Hematopoietic multipotent progenitor cell treated with erythropoietin and hydrocortisone succinate and interleukin-3 and kit ligand, for 17 days (in vitro differentiated cells): Measurements from ENCODE around the gene WDR6.

Source experiments
- DNase-seq: peaks from one replicate; pipeline ENCODE4 v3.0.0-alpha.2; 2015; ENCODE audit warnings: low spot score

WDR6 gene

DNA sequence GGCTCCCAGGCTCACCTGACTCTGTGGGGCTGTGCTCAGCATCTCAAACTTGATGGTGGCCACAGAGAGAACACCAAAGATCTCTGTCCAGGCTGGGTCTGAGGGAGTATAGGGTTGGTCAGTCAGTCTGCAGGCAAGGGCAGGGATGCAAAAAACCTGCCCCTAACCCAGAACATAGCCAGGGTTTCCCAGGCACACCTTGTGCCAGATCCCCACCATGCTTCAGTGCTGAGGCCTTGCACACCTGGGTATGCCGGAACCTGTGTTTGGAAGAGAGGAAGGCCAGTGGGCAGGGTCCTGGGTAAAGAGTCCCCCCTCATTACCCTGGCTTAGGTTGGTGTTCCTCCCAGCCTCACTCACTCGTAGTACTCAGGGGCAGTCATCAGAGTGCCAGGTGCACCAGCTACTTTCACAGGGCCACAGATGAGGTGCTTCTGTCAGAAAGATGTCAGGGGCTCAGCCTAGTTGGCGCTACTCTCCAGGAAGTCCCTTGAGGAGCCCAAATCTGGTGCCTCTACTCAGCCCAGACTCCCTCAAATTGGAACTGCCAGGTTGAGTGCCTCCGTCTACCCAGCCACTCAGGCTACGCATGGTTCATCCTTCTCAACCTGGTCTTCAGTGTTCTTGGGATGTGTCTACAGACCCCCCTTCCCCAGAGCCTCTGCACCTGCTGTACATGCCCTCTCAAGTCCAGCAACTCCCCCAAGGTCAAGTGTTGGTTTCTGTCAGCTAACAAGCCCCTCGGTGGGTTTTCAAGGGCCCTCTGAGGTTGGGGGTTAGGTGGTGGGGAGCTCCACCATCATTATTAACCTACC, 9.4 kb downstream of the WDR6 start:
- DNase-seq = no peak

DNA sequence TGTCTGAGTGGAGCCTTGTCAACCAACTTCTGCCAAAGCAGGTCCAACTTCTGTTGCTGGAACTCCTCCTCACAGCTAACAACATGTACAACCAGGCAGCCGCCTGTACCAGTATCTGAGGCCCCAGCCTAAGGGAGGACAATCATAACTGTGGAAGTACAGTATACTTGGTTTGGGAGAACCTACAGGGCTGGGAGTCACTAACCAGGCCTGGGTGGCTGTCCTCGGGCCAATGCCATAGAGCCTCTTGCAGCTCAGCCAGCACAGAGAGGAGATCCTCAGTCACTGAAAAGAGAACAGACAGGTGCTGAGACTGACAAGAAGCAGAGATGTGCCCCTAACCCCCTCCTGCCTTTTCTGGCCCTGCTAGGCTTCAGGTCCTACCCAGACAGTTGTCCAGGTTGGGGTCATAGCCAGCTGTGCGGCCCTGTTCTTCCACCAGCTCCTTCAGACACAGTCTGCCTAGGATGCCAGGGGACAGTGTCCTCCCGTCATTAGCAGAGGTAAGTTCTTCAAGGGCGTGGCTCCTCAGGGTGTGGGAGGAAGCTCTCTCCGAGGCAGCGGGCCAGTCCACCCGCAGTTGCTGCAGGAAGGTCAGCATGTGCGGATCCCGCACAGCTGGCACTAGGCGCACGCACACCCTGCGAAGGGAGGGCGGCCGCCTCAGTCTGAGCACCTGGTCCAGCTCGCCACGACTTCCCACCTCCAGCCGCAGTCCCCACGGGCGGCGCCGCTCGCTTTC, 10.2 kb downstream of the WDR6 start:
- DNase-seq = peak; percentile 52

DNA sequence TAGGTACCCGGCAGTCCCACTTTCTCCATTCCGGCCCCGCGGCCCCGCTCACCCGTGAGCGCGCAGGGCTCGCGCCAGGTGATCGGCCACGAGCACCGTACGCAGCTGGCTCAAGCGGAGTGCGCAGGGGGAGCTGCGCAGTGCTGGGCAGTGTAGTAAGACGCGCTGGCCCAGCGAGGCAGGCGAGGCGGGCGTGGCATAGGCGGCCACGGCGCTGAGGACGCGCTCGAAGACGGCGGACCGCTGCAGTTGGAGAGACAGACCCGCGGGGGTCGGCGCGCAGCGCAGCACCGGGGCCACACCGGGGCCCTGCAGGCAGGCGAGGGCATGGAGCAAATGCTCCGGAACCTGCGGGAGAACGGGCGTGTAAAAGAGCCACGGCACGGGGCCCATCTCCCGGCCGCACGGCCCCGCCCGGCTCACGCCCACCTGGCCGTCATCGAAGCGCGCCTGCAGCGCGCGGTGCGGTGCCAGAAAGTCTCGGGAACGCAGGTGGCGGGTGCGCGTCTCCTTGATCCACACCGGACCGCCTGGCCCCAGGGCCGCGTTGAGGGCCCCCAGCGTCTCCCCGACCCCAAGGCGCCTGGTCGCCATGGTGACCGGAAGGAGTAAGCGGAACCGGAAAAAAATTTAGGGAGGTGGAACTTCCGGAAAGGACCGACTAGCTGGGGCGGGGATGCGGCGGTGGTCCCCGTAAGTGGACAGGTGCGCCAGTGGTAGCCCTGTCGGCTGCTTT, 10.9 kb downstream of the WDR6 start, which contains the start of gene DALRD3:
Gene DALRD3 (minus strand): TSS at position 610 of the 736 bp plus-strand sequence. CDS start 16 bp downstream, at position 594.
- peak; percentile 64 for DNase-seq

DNA sequence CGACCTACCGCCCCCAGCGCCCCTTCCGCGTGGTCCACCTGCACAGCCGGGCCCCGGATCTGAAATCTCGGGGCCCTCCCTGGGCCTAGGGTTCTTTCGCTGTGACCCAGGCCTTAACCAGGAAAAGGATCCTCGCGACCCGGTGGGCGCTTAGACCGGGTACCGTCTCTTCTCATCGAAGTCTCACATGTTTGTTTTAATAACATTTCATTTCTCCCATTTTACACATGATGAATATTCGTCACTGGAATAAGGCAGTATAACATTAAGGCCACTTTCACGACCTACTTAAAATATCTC, 11.5 kb downstream of the WDR6 start:
- DNase-seq = no peak

DNA sequence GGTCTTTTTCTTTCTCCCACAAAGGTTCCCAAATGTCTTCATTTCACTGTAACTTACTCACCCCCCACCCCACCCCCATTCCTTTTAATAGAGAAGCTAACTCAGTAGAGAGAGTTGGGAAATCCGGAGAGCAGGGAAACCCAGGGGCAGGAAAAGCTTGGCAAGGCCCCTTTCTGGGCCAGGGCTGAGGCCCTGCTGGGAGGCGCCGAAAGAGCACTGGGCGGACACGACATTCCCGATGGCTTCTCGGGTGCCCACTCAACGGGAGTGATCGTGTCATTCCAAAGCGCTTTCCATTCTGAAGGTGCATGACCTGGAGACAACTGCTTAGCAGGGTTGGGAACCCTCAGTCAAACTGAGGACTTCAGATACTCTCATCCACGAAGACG, 12.7 kb downstream of the WDR6 start:
- no peak for DNase-seq

DNA sequence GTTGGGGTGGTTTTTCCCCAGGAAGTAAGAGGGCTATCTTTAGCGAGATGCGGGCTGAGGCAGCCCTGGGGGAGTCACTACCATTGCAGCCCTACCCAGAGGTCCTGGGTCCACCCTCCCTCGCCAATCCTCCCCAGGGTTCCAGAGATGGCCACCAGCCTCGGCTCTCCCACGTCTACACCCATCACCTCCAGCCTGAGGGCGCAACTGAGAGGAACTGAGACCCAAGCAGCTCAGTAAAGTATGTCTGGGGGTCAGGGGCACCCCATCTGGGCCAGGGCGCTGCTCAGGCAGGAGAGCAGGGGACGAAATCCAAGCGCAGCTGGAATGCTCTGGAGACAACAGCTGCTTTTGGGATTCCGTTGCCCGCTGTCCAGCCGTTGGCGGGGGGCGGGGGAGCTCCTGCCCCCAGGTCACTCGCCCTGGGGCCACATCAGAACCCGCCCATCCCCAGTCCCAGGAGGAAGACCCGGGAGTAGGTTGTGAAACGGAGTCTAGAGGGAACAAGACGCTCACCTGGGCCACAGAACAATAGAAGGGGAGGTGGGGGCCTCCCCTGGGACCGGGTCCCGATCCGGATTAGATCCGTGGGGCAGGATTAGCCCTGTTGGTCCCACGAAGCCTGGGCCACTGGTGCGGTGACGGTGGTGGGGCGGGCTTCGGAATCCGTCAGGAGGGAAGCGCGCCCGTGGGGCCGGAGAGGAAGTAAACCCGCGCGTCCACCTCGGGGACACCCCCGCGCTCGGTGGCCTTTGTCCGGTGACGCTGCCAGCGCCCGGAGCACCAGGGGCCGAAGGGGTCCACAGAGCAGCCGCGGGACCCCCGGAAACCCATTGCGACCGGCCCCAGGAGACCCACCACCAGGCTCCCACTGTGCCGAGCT, 13.4 kb downstream of the WDR6 start:
- DNase-seq = peak; percentile 64

DNA sequence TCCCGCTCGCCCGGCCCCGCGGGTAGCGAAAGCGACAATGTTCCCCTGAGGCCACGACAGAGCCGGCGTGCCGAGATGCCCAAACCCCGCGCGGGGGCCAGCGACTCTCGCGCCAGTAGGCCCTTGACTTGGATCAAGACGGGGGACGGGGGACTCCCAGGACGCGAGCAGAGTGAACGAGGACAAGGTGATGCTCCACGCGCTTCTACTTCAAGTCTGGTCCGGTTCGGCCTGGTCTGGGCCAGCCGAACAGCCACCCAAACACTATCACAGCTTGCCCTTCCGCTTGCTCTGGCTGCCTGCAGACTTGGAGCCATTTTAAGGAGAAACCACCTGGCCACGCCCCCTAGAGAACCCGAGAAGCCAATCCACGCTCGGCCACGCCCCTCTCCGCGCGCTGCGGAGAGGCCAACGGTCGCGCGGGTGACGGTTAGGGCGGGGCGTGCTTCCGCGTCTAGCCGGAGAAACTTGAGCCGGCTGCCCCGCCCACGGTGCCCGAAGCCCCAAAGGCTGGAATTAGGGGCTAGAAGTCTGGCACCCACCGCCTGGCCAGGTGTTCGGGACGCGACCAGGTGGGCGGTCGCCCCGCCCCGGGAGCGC, 14.1 kb downstream of the WDR6 start:
- peak; percentile 100 for DNase-seq

DNA sequence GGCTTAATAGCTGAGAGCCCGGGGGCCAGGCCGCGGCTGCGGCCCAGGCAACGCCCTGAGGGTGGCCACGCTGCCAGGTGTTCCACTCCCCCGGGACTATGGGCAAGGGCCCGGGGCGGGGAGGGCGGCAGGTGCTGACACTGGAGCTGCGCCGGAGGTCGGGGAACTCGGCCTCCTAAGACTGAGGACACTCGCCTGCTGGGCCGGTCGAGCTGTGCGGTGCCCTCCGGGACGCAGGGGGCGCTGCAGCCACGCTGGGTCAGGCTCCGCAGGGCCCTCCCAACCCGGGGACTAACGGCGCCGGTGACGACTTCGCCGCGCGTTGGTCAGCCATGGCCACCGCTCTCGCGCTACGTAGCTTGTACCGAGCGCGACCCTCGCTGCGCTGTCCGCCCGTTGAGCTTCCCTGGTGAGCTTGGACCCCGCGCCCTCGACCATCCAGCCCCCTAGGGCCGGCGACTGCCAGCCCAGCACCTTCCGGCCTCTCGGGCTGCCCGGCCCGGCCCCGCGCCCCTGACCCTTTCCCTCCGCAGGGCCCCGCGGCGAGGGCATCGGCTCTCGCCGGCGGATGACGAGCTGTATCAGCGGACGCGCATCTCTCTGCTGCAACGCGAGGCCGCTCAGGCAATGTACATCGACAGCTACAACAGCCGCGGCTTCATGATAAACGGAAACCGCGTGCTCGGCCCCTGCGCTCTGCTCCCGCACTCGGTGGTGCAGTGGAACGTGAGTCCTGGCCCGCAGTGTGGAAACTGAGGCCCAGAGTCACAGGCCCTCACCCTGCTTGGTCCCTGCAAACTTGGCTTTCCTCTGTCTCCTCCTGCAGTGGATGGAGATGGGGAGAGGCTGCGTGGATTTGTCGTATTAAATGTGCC, 14.9 kb downstream of the WDR6 start, which contains the start of gene NDUFAF3:
Gene NDUFAF3 (plus strand): TSS at position 309 of the 875 bp plus-strand sequence. CDS start 24 bp downstream, at position 333.
- peak; percentile 94 for DNase-seq

DNA sequence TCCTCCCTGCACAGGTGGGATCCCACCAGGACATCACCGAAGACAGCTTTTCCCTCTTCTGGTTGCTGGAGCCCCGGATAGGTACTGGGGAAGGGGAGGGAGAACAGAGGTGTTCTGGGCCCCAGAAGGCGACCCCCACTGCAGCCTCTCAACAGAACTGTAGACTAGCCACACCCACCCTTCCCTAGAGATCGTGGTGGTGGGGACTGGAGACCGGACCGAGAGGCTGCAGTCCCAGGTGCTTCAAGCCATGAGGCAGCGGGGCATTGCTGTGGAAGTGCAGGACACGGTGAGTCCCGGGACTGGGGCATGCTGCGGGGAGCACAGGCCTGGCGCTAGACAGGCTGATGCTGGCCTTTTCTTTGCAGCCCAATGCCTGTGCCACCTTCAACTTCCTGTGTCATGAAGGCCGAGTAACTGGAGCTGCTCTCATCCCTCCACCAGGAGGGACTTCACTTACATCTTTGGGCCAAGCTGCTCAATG, 15.5 kb downstream of the WDR6 start:
- peak; percentile 22 for DNase-seq

DNA sequence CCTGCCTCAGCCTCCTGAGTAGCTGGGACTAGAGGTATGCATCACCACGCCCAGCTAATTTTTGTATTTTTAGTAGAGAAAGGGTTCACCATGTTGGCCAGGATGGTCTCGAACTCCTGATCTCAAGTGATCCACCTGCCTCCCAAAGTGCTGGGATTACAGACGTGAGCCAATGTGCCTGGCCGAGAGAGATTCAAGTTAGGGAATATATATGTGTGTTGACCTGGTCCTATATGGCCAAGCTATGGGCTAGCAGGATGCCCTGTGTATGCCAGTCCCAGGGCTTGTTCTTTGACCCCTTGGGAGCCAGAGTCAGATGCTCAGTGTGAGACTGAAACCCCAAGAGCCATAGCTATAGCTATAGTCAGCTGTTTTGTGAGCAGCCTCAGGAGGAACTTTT, 16.6 kb downstream of the WDR6 start:
- no peak for DNase-seq

DNA sequence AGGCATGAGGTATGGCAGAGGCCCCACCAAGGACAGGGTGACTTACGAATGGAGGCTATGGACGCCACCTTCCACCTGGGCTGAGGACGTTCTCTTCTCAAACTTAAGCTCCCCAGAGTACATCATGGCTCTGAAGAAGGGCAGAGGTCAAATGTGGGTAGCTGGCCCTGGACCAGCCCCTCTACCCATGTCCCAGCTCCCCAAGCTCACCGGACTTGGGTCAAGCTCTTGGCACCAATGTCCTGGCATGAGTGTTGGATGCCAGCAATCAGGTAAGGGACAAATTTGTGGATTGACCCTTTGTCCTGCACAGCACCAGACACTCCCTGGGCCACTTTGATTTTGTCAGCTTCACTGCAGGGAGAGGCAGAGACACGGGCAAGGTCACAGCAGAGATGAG, 17.3 kb downstream of the WDR6 start:
- no peak for DNase-seq

DNA sequence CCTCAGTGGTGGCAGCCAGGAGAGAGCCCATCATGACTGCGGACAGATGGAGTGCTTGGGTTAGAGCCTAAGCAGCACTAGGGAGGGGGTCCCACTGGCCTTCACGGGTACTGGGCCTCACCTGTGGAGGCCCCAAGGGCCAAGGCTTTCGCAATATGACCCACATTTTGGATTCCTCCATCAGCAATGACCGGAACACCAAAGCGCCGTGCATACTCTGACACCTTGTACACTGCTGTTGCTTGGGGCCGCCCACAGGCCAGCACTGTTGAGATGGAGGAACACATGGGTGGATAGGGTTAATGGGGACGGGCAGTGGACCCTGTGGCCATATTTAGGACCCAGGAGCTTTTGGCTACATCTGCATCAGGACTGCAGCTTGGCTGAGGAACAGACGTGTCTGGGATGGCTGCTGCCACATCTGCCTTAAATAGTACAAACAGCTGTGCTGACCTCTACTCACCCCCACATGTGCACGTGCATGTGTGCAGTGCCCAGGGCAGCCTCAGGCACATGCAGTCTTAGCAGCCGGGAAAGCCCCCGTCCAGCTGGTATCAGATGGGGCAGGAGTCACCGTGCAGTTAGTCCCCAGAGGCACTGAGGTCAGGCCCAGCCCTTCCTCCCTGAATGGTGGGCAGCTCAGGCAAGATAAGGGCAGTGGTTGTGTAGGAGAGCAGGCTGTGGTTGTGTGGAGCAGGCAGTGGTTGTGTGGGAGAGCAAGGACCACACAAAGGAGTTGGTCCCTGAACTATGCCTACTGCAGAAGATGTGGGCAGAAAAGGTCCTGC, 18.0 kb downstream of the WDR6 start:
- peak; percentile 17 for DNase-seq

DNA sequence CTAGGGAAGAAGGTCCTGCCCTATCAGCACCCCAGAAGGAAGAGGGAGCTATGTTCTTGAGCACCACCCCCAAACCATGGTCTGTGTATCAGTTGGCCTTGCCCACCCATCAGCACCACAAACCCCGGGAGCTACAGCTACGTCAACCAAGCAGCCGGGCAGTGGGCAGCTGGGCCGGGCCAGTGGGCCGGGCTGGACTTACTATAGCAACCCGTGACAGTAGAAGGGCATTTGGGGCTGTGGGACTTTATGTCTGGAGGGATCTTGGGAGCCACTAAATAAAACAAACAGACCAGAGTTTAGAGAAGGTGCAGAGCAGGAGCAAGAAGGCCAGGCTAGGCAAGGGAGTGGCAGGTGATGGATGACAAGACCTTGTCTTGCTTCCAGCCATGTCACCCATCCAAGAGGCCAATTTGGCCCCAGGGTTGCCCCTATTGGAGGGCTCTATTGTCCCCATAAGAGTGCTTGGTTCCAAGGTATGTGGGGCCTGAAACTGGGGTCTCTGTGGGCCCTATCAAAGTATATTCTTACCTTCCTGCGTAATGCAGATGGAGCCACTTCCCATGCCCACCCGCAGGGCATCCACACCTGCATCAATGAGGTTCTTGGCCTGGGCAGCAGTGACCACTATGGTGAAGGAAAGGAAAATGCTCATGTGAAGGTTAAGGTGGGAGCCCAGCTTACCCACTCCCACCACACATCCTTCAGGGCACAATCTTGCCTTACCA, 18.8 kb downstream of the WDR6 start:
- DNase-seq = no peak

DNA sequence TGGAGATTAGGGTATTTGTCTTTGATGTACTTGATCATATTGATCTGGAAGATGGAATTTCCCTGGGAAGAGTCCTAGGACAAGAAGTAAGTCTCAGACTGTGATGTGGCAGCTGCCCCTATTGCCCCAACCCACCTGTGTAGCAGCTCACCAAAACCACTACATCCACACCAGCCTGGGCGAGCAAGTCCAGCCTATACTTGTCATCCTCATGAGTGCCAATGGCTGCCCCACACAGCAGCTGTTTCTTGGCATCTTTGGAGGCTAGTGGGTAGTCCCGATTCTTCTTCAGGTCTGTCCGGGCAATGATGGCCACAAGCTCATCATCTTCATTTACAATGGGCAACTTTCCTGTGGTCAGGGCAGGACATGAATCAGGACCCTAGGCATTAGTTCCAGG, 19.3 kb downstream of the WDR6 start:
- DNase-seq = no peak

DNA sequence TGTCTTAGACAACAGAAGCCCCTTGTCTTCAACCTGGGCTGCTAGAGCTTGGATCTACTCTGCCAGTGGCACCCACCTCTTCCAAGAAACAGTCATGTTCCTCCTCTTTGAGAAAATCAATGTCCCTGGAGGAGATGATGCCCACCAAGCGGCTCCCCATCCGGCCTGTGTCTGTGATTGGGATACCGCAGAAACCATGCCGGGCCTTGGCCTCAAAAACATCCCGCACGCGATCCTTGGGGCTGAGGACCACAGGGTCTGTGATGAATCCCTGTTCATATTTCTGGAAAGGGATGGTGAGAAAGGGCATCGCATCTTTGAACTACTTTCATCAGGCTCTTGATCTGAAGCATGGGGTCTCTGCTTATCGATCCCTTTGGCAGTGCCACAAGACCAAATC, 20.4 kb downstream of the WDR6 start:
- DNase-seq = no peak

DNA sequence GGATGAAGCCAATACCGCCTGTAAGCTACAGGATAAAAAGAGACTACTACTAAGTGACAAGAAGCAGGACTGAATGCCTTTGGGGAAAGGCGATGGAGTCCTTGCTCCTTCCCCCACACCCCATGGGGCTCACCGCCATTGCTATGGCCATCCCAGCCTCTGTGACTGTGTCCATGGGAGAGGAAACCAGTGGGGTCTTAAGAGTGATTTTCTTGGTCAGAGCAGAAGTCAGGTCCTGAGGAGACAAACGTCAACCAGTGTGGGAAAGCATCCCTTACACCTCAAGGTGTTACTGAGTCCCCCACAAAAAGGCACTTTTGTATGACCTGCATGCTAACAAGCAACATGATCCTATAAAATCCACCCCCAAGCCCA, 21.1 kb downstream of the WDR6 start:
- DNase-seq = no peak

DNA sequence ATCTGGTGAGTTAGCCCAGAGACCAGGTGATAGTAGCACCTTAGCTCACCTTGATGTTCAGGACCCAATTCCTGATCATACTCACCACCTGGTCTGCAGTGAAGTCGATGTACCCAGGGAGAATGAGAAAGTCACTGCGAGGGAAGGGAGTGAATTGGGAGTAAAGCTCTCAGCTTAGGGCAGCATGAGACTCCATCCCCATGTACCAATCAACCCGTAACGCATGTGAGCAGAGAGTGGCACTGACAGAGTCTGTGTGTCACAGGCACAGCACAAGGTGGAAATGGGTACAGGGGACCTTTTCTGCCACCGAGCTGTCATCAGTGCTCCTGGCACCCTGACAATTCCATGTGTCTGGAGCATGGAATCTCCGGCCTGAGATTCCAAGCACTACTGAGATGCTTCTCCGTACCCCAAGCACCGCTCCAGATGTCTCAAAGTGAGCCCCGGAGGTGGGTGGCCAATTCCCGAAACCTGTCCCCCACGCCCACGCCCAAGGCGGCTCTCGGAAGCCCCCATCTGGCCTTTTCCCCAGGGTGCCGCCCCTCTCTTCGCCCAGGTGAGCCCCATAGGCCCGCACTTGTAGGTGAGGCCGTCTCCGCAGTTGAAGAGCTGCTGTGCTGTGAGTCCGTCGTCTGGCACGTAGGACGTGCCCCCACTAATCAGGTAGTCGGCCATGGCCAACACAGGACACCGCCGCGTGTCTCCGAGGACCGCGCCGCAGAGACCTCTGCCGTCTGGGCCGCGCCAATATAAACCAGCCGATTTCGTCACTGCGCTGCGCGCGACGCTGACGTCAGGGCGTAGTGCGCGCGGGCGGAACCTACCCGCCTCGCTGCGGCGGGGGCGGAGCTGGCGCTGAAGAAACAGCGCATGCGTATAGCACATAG, 21.7 kb downstream of the WDR6 start, which contains the start of gene IMPDH2:
Gene IMPDH2 (minus strand): TSS at position 726 of the 890 bp plus-strand sequence. CDS start 48 bp downstream, at position 678.
- peak; percentile 98 for DNase-seq

DNA sequence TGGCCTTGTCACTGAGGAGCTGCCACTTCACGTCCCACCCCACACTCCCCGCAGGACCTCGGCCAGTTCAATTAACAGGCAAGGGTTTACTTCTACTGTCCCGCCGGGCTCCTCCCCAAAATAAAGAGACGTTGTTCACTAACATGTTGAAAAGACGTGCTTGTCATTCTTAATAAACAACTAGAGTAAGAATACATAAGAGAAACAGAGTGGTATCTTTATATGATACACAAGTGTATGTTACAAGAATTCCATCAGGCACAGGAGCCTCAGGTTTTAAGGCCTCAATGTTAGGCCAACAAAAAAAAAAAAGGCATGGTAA, 22.3 kb downstream of the WDR6 start:
- DNase-seq = no peak
